ENCODE measurements around the gene OSM. TPM values are rescaled to one million over a fixed set of nuclear protein-coding genes. Genes with fewer than 3 reads are reported as not detected.
"Not testable (repeated sequence)": the region's sequence is repeated elsewhere in the genome, so short reads cannot be mapped to it uniquely, and the experiment has no call there.

OSM gene
- total RNA-seq, 2 donors from 2014 or later, result 16.1 to 40.4 TPM

DNA sequence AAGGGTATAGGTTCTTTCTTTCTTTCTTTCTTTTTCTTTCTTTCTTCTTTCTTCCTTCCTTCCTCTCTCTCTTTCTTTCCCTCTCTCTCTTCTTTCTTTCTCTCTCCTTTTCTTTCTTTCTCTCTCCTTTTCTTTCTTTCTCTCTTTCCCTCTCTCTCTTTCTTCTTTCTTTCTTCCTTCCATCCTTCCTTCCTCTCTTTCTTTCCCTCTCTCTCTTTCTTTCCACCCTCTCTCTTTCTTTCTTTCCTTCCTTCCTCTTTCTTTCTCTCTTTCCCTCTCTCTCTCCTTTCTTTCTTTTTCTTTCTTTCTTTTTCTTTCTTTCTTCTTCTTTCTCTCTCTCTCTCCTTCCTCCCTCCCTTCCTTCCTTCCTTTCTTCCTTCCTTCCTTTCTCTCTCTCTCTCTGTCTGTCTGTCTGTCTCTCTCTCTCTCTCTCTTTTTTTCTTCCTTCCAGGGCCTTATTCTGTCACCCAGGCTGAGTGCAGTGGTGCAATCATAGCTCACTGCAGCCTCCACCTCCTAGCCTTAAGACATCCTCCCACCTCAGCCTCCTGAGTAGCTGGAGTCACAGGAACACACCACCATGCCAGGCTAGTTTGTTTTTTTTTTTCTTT lies 46.9 kb downstream of the OSM start:
- no peak for DNase-seq (ENCODE audit: low spot score in 2 of 2)
- Mint-ChIP-seq H3K27ac (peak overlapping the region; percentile 81 to 97), H3K36me3 (peaks cover 0 to under 1% of the 10 kb centered on the region in 2 donors), H3K9me3 (no peaks in the 10 kb centered on the region)
- no peak for ATAC-seq

DNA sequence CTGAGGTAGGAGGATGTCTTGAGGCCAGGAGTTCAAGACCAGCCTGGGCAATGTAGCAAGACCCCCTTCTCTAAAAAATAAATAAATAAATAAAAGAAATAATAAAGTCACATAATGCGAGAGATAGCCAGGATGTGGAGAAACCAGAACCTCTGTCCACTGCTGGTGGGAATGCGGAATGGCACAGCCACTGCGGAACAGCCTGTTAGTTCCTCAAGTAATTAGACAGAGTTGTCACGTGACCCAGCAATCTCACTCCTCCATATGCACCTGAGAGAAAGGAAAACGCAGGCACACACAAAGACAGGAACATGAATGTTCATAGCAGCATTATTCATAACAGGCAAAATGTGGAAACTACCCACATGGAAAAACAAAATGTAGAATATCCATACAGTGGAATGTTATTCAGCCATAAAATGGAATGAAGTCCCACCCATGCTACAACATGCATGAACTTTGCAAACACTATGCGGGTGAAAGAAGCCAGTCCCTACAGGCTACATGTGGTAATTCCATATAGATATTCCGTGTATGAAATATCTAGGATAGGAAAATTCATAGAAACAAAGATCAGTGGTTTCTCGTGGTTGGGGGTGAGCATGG lies 47.5 kb downstream of the OSM start:
- Mint-ChIP-seq H3K9me3 (no peaks in the 10 kb centered on the region), H3K27ac (no peak overlapping the region), H3K36me3 (no peaks in the 10 kb centered on the region)
- no peak for ATAC-seq
- no peak for DNase-seq (ENCODE audit: low spot score in 2 of 2)

DNA sequence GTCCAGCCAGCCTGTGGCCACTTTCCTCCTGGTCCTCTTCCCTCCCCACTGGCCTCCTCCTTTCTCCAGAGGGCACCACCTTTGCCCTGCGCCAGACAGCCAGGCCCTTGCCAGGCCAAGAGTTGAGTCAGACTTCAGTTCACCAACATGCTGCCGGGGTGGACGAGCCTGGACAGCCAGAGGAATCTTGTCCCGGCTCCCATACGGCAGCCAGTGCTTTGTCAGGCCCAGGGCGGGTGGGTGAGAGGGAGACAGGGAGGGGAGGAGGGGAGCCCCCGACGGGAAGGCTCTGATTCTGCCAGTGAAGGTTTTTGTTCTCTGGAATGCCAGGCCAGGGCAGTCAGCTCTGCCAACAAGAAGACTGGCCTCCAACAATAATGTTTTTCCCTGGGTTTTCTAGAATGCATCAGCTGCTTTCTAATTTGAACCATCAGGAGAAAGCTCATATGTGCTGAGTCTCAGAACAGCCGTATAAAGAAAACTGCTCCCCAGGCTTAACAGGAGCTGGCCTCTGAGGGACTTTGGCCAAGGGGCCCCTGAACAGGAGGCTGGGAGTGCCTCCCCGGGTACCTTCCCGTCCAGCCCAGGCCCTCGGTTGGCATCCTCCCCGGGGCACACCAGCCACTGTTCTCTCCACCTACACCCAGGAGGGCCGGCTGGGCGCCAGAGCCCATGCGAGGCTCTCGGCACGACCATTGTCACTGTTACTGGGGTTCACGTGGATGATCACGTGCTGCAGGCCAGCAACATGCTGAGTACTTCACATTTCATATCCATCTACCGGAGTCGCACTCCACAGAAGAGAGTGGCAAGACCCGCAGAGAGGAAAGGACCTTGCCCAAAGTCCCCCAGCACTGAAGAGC lies 48.7 kb downstream of the OSM start:
- Mint-ChIP-seq H3K9me3 (no peaks in the 10 kb centered on the region), H3K27ac (peak overlapping the region; percentile 18 to 23), H3K36me3 (peaks cover 0 to 4% of the 10 kb centered on the region in 2 donors)
- no peak for DNase-seq (ENCODE audit: low spot score in 2 of 2)
- no peak for ATAC-seq

DNA sequence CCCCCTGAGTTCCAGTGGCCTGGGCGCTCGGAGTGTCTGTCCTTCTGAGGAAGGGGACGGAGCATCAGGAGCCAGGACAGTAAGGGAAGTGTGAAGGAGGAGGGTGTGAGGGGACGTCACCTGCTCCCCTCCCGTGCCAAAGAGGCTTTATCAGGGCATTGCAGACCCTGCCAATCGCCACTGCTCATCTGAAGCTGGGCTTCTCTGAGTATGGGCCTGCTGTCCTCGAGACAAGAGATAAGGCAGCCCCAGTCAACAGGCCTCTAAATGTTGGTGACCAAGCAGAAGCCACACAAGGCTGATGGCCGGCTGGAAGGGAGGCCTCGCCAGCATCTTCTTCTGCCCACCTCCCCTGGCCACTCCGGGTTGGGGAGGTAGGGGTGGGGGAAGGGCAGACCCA lies 49.9 kb downstream of the OSM start:
- ATAC-seq (no peak), DNase-seq (ENCODE audit: low spot score in 2 of 2) (no peak)
- Mint-ChIP-seq H3K27ac (peak overlapping the region in 1 of 2 donors; percentile 29), H3K9me3 (no peaks in the 10 kb centered on the region), H3K36me3 (peaks cover 0 to 4% of the 10 kb centered on the region in 2 donors)

DNA sequence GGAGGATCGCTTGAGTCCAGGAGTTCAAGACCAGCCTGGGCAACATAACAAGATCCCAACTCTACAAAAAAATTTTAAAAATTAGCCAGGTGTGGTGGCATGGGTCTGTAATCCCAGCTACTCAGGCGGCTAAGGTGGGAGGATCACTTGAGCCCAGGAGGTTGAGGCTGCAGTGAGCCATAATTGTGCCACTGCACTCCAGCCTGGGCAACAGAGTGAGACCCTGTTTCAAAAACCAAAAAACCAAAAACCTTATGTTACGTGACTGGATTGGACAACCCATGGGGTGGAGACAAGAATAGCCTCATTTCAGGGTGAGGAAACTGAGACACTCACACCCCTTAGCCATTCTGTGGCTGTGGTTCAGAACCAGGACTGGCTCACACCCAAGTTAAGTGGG lies 50.4 kb downstream of the OSM start:
- ATAC-seq; H3K9me3 Mint-ChIP-seq; DNase-seq (ENCODE audit: low spot score in 2 of 2); H3K27ac Mint-ChIP-seq; H3K36me3 Mint-ChIP-seq: not testable (repeated sequence)

DNA sequence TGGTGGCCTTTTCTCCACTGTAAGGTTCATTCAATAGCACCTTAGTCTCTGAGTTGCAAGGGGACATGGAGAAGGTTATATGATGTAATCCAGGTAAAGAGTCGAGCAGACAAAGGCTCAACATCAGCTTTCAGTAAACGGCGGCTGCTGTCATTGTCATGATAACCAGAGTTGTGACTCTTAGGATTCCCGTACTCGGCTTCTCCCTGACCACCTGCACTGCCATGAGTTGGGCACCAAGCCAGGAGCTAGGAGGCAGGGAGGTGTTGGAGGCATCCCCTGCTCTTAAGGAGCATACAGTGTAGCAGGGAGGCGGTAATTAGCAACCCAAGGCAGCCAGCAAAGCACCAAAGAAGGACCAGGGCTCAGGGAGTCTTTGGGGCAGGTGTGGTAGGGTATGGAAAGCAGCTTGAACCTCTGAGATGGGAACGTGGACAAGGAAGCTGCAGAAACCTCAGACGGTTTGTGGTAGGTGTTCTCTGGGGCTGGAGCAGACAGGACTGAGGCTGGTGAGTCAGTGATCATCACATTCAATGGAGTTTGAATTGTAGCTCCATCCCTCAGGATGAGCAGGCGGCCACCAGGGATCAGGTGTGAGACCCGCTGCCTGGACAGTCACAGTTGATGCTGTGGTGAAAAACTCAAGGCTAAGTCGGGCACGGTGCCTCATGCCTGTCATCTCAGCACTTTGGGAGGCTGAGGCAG lies 51.8 kb downstream of the OSM start:
- no peaks in the 10 kb centered on the region for H3K9me3 Mint-ChIP-seq
- peaks cover 0 to 4% of the 10 kb centered on the region in 2 donors for H3K36me3 Mint-ChIP-seq
- DNase-seq (ENCODE audit: low spot score in 2 of 2) (no peak), ATAC-seq (no peak)
- H3K27ac Mint-ChIP-seq, result peak overlapping the region; percentile 11 to 50

DNA sequence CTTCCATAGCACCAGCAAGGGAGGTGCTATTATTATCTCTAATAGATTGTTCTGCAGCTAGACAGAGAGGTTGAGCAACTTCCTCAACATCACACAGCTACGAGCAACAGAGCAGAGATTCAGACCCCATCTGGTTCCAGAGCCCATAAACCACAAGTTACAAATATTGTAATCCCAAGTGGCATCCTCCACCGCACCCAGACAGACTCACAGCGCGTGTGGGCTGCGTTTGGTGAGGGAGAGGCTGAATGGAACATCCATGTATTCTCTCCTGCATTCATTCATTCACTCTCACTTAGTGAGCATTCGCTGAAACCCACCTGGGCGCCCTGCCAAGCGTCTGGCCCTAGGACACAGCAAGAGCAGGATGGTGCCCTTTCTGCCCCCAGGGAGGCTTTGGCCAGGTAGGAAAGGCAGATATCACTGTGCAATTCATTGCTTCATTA lies 53.6 kb downstream of the OSM start:
- DNase-seq (ENCODE audit: low spot score in 2 of 2), result no peak
- peak in 1 of 2 donors; percentile 28 for ATAC-seq
- no peaks in the 10 kb centered on the region for H3K9me3 Mint-ChIP-seq
- H3K36me3 Mint-ChIP-seq, result peaks cover 0 to 4% of the 10 kb centered on the region in 2 donors
- peak overlapping the region in 1 of 2 donors; percentile 65 for H3K27ac Mint-ChIP-seq

Other genes with a start within 250 kb of the OSM start
- under 1 TPM in 1 of 2 donors, not detected in 1; 0.27 TPM for gene HORMAD2, start 186.4 kb downstream of the OSM start, total RNA-seq
- gene LIF, start 20.1 kb downstream of the OSM start, total RNA-seq, result 100 to 1,000 TPM in 1 of 2 donors, 10 to 100 TPM in 1; 68.9 to 522 TPM
- 1 to 10 TPM; 6.3 to 7.5 TPM for gene CASTOR1, start 22.7 kb upstream of the OSM start, total RNA-seq
- gene TBC1D10A, start 60.1 kb upstream of the OSM start, total RNA-seq, result 10 to 100 TPM; 27.2 to 36.9 TPM
- gene SF3A1, start 90.0 kb upstream of the OSM start, total RNA-seq, result 100 to 1,000 TPM; 229 to 281 TPM
- gene CCDC157, start 90.2 kb upstream of the OSM start, total RNA-seq, result 1 to 10 TPM in 1 of 2 donors, not detected in 1; 2.9 TPM
- 10 to 100 TPM in 1 of 2 donors, 1 to 10 TPM in 1; 6.8 to 11.8 TPM for gene RNF215, start 120.6 kb upstream of the OSM start, total RNA-seq
- 10 to 100 TPM; 13.9 to 16.3 TPM for gene SEC14L2, start 130.2 kb upstream of the OSM start, total RNA-seq
- gene MTFP1, start 158.9 kb upstream of the OSM start, total RNA-seq, result 10 to 100 TPM; 17.9 to 68.3 TPM
- gene SEC14L3, start 205.2 kb upstream of the OSM start, total RNA-seq, result not detected
- under 1 TPM in 1 of 2 donors, not detected in 1; 0.16 TPM for gene SEC14L4, start 238.8 kb upstream of the OSM start, total RNA-seq

Measured in activated naive CD4-positive, alpha-beta T cell treated with anti-CD3 and anti-CD28 coated beads, Interleukin-2, amount 50 U/mL, for 72 hours (primary cell).